ENCODE results near the gene RBM28. TPM values are rescaled to one million over a fixed set of nuclear protein-coding genes. Genes with fewer than 3 reads are reported as not detected.
A peak's percentile ranks its signal among the peaks of the same experiment; 100 is the strongest.

Gene RBM28
- total RNA-seq (10 to 100 TPM; 23.8 to 45.8 (median 34.9) TPM), polyA plus RNA-seq (10 to 100 TPM; 11.0 to 21.0 (median 19.4) TPM)
- long read RNA-seq, donor 1, full-length matches to known transcripts = 5 of 5 reads
- long read RNA-seq, donor 1, partial matches to known transcripts = 0 of 5 reads
- long read RNA-seq, donor 1, other reads (novel, unspliced or antisense) = 0 of 5 reads
- long read RNA-seq, donor 2, full-length matches to known transcripts = 2 of 2 reads
- long read RNA-seq, donor 2, partial matches to known transcripts = 0 of 2 reads
- long read RNA-seq, donor 2, other reads (novel, unspliced or antisense) = 0 of 2 reads

DNA sequence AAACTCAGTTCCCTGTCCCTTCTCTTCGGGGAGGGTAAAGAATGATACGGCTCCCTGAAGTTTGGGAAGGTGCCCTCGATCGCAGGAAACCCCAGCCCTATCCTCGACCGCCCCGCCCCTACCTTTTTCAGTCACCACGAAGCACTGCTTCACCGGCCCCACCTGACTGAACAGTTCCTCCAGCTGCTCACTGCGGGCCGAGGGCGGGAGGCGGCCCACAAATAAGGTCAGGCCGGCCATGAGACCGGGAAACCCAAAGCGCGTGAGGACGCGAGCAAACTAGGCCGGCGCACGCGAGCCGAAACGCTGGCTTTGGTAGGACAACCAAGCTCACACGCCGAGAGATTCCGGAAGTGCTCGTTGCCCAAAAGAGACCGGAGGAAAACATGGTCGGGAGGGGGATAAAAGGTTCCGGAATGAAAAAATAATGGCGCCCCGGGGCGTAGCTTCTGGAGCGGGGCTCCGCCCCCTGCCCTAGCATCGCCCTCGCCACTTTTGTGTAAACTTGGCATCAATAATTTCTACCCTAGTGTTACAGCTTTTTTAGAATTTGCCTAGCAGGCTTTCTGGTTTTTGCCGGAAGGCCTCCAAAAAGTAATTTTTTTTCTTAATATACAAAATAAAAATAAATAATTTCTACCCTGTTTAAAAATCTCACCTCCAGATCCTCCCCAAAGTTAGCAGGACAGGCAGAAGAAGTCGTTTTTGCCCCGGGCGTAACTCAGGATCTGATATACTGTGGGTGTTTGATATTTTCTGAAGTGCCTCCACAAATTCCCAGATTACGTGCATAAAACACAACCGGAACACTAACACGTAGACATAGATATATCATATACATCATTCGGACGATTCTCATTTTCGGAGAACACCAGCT lies at the start of gene RBM28:
RBM28 (minus strand) TSS at position 355 of the 877 bp plus-strand sequence; CDS start at position 240, 115 bp downstream.
- intact Hi-C loops (cut with DNase I; ENCODE audit: low total_unique reads) = no loop called here
- peaks cover 0 to 8% (median 0%) of the 10 kb centered on the region in 7 donors for H3K27me3 ChIP-seq (replicated peaks in 1 of 7)
- peak within 1 kb of the TSS; percentile 70 to 90 (median 78) for H3K4me3 ChIP-seq
- peak; percentile 94 for DNase-seq
- H3K9me3 ChIP-seq = no peaks in the 10 kb centered on the region
- peak within 1 kb of the TSS; percentile 74 to 89 (median 80) for H3K27ac ChIP-seq
- peaks cover 0 to 18% (median 8%) of the 10 kb centered on the region in 6 donors for H3K36me3 ChIP-seq
- TF ChIP-seq POLR2A (IDR thresholded peaks at IDR 0.05) = peak in 1 of 3 donors; percentile 8
- peak; percentile 91 to 94 (median 92) for TF ChIP-seq POLR2AphosphoS5 (IDR thresholded peaks at IDR 0.05)
- peak in 4 of 11 experiments; percentile 3 to 24 (median 12) for TF ChIP-seq CTCF (IDR thresholded peaks at IDR 0.05 in 8 of 11, conservative IDR thresholded peaks at IDR 0.05 in 3 of 11)
- H3K4me1 ChIP-seq = peaks cover 10 to 35% (median 30%) of the 10 kb centered on the region in 6 donors
- WGBS, 5 donors = 12 to 14% (median 13%) methylated on average over 49 of the region's 49 CpGs

- TF ChIP-seq POLR2A (IDR thresholded peaks at IDR 0.05) (no peak), CTCF (IDR thresholded peaks at IDR 0.05 in 8 of 11, conservative IDR thresholded peaks at IDR 0.05 in 3 of 11) (no peak), POLR2AphosphoS5 (IDR thresholded peaks at IDR 0.05) (no peak)
- Histone ChIP-seq H3K4me1 (peaks cover 0 to 7% (median 3%) of the 10 kb centered on the region in 6 donors), H3K9me3 (no peaks in the 10 kb centered on the region), H3K27me3 (replicated peaks in 1 of 7) (peaks cover 0 to 20% (median 0%) of the 10 kb centered on the region in 7 donors), H3K4me3 (no peak overlapping the region), H3K27ac (no peak overlapping the region), H3K36me3 (peaks cover 2 to 67% (median 58%) of the 10 kb centered on the region in 6 donors)
- WGBS, 5 donors = 91 to 98% (median 96%) methylated on average over 11 to 18 of the region's 18 CpGs
- DNase-seq = no peak
- intact Hi-C loops (cut with DNase I; ENCODE audit: low total_unique reads) = no loop called here
Measured at GRCh38 chr7:128392446-128393327, 49.0 kb upstream of the RBM28 start.

DNA sequence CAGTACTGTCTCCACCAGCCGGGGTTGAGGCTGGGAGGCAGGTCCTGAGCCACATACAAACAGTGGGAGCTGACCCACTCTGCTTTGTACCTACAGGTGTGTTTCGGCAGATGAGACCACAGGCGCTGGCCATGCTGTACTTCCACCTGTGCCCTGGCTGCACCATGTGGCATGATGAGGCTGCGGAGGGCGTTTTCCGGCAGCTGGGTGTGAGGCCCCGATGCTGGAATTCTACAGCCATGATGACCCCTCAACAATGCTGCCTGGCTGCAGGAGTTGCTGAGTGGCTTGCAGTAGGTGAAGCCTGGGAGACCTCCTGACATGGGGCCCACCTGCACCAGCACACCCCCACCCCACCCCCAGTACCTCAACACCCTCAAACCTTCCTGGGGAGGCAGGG lies 48.1 kb upstream of the RBM28 start:
- intact Hi-C loops (cut with DNase I; ENCODE audit: low total_unique reads) = no loop called here
- 92 to 100% (median 95%) methylated on average over 5 to 7 of the region's 7 CpGs for WGBS, 5 donors
- no peak for DNase-seq

More for the DNA sequence above, 48.1 kb upstream of the RBM28 start:
- Histone ChIP-seq H3K36me3 (peaks cover 2 to 59% (median 50%) of the 10 kb centered on the region in 6 donors), H3K9me3 (no peaks in the 10 kb centered on the region), H3K27me3 (replicated peaks in 1 of 7) (peaks cover 0 to 24% (median 0%) of the 10 kb centered on the region in 7 donors), H3K4me3 (no peak overlapping the region), H3K27ac (no peak overlapping the region), H3K4me1 (peaks cover 0 to 13% (median 8%) of the 10 kb centered on the region in 6 donors)
- TF ChIP-seq CTCF (IDR thresholded peaks at IDR 0.05 in 8 of 11, conservative IDR thresholded peaks at IDR 0.05 in 3 of 11) = no peak
- no peak for TF ChIP-seq POLR2A (IDR thresholded peaks at IDR 0.05)
- peak in 1 of 3 donors; percentile 33 for TF ChIP-seq POLR2AphosphoS5 (IDR thresholded peaks at IDR 0.05)
